ENCODE data around the gene R3HCC1L.

The R3HCC1L gene

DNA sequence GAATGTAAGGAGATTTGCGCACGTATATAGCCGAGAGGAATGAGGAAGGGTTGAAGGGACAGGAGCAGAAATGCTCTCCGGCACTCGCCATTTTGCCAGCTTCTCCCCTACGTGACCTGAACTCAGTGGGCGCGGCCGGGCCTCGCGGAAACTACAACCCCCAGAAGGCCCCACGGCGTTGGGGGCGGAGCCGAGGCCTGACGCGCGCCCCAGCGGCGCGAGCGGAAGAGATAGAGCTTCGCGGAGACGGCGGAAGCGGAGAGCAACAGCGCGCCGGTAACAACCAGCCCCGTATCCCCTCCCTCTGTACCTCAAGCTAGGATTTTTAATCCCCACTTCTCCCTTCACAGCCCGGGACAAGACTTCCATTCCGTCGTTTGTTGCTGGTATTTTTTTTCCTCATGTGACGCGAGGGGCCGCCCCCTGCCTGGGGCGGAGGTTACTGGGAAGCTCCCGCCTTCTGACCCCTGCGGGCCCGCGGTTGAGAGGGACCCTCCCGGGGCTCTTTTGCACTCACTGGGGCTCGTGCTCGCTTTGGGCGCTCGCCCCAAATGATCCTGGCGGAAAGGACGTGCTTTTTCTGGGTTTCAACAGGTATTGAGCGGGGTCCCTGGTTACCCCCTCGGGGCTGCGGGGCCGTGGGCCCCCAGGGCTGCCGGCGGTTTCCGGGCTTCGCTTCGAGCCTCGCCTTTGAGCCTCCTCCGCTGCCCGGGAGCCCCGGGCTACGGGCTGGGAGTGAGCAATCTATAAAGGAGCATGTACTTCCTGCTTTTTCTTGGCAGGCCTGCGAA is at the start of gene R3HCC1L:
R3HCC1L (plus strand) TSS at position 227 of the 791 bp plus-strand sequence. CDS start 73,458 bp downstream, outside the sequence.
- peak; percentile 63 for DNase-seq

DNA sequence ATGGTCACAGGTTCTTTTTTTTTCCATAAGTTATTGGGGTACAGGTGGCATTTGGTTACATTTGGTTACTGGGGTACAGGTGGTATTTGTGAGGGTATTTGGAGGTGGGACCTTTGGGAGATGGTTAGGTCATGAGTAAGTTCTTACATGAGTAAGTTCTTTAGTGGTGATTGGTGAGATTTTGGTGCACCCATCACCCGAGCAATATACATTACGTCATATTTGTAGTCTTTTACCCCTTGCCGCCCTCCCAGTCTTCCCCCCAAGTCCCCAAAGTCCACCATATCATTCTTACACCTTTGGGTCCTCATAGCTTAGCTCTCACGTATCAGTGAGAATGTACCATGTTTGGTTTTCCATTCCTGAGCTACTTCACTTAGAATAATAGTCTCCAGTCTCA is 49.2 kb upstream of the R3HCC1L start:
- DNase-seq = no peak

DNA sequence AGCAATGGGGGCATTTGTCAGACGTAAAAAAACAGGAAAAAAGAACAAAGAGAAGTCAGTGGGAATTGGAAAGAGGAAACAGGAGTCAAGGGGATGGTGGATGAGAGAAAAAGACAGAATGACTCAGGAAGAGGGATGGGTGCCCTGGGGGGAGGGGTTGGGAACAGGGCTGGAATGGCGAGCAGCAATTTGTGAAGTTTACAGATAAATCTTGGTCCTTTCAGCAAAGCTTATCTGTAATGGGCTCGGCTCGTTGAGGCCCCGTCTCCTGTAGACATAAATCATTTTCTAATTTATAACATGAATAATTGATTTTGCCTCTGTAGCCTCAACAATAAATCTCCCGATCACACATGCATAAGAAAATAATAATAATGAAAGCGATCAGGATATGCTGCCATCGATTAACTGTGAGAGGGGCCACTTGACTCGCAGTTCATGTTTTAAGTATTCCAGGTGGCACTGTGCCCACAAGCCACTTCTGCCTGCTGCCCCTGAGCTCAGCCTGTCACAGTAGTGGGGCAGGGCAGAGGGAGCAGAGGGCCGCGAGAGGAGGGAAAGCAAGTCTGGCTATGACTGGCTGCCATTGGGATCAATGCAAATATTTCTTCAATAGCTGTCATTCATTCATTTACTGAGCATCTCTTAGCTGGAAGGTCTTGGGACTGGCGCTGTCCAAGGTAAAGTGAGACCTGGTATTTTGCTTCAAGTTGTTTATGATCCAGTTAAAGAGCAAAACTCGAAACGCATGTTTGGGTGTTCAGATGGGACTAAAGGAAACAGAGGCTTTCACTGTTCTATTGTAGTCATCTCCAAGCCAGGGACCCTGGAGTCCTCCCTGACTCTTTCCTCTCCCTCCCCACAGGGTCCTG is 47.4 kb upstream of the R3HCC1L start:
- DNase-seq = no peak

DNA sequence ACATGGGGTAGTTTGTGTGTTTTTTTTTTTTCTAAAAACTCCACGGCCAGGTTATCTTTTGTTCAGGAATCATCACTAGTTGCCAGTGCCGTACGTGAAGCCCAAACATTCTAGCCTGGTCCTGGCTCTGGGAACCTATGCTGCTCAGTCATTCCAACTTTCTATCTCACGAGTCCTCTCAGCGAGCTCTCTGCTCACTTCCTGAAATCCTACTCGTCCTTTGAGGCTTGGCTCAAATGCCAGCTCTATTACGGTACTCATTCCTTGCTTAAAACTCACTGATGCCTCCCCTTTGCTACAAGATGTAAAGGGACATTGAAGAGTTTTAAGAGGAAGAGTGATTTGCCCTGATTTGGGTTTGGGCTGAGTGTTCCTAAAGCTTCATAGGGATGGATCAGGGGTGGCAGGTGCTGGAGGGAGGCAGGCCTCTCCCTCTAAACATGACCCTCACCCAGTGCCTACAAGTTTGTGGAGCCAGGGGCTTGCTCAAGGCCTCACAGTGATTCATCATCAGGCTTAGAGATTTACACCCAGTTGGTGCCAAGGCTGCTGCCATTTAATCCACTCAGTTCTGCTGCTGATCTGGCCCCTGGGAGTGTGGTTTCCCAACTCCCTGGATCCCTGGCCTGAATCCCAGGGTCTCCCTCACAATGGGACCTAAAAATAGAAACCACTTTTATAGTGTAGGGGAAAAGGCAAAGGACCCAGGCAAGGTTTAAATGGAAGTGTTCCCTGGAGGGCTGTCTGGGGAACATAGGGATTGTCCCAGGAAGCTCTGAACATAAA is 46.1 kb upstream of the R3HCC1L start:
- no peak for DNase-seq

DNA sequence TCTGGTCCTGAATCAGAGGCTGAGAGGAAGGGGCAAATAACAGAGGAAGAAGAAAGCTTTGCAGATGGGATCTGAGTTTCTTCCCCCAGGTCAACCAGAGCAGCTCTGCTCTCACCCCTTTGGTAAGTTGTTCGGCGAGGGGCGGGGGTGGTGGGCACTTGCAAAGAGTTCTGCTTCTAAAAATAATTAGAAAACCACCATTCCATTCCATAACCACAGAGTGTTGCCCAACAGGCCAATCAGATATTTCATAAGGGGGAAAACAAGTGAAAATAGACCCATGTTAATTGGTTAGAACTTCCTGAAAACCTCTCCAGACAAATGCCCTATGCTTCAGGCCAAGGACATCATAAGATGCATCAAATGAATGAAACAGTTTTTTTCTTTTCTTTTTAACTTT is 43.6 kb upstream of the R3HCC1L start:
- DNase-seq = peak; percentile 22

DNA sequence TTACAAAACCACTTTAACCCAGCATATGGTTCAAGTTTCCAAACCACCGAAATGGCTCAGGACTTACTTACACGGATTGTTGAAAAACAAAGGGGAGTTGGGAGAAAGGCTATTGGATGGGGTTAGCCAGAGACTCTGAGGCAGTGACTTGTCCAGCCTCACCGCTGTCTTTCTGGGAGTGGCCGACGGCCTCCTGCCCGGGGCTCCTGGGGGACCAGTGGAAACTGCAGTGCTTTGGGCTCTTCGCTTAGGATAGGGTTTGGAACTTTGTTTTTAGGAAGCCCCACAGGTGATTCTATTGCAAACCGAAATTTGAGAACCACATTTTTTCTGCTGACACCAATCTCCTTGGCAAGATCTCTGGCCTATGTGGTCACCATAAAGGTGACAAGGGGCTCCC is 38.1 kb upstream of the R3HCC1L start:
- no peak for DNase-seq

DNA sequence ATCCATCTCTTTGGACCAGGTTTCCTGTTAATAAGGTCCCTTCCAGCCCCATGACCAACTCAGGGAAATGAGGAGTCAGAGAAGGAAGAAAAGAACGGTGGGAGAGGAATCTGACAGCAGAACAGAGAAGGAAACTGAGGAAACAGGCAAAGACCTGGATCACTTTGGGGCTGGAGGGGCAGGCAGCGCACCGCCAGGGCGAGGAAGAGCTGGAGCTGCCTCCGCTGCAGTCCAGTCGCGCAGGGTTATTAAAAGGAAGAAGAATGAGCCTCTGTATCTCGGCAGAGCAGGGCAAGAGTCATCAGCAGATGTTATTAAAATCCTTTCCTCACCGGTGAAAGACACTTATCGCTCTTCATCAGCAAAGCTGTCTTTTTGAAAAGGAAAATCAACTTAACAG is 37.7 kb upstream of the R3HCC1L start:
- DNase-seq = no peak

DNA sequence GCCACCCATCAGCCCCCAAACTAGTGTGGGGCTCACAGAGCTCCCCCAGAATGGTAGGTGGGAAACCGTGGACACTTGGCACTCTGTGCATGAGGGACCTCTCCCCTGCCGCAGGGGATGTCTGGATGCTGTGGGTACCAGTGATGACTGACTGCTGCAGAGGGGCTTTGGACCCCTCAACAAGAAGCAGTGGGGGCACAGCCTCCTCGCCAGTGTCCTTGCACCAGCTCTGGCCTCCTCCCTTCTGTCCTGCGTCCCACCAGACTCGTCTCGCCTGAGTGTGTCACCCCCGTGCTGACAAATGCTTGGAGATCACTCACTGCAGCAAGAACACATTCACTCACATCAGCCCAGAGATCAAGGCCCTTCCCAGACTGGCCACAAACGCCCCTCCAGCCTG is 37.3 kb upstream of the R3HCC1L start:
- DNase-seq = no peak

DNA sequence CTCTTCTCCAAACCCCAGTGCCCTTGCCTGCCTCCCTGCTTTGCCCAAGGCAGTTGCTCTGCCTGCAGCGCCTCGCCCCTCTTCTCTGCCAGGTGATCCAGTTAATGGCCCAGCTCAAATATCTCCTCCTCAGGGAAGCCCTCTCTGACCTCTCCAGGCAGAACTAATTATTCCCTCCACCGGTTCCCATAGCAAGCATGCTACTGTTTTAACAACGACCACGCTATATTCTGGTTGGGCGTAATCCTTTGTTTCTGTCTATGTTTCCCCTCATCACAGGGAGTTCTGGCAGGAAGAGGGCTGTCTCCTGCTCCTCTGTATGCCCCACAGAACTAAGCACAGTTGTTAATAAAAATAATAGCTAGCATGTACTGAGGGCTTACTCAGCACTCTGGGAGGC is 36.8 kb upstream of the R3HCC1L start:
- DNase-seq = no peak

DNA sequence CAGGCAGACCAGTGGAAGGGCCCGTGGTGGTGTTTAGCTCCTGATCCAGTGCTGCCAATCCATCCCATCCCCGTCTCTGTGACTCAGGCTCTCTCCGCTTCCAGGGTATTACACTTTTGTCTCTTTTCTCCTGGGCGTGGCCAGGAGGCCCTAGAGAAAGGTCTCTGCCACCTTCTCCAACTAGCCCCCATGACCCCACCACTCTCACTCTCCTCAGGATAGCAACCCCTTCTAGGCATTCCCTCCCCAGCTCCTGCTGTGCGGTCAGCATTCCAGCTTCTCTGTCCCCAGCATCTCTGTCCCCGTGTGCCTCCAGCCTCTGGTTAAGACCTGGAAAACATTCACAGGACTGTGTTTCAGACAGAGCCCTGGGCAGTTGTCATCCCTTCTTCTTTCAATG is 36.2 kb upstream of the R3HCC1L start:
- DNase-seq = no peak

DNA sequence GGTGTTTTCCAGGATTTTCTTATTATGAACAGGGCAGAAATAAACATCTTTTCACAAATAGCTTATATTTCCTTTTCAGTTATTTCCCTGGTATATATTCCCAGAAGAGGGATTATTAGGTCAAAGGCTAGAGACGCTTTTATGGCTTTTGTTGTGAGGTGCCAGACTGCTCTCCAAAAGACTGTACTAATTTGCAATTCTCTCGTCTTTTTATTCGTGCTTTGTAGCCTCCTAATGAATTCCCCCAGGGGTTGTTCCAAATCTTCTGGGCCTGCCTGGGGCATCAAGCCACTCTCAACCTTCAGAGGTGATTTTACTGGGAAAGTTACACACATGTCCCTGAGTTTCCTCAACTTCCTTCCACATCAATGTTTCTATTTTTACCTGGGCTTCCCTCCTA is 34.0 kb upstream of the R3HCC1L start:
- no peak for DNase-seq

DNA sequence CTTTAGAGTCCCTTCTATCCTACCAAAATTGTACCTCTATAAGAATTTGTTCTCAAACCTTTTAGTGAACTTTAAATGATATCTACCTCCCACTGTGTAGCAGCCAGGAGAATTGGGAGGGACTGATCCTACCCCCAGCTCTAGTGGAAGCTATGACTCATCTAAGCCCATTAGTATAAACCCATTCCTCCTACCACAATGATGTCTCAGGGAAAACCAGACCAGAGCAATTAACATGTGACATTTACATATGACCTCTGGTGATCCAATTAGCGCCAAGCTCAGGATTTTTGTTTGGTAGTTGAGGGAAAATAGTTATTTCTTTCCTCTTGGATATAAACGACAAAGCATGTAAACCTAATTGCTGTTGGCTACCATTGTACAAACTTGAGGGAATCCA is 33.1 kb upstream of the R3HCC1L start:
- no peak for DNase-seq

DNA sequence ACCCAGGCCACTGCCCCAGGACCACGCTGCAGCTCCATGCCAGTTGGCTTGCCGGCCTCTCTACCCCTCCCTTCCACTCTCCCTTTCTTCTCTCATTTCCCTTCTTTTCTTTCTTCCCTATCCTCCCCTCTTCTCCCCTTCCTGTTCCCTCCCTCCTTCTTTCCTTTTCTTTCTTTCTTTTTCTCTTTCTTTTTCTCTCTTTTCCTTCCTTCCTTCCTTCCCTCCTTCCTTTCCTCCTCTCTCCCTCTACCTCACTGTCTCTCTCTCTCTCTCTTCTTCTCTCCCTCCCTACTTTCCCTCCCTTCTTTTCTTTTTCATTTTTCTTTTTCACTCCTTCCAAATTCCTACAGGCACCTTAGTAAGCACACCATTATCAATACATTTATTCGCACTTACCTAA is 30.3 kb upstream of the R3HCC1L start:
- DNase-seq = no peak

DNA sequence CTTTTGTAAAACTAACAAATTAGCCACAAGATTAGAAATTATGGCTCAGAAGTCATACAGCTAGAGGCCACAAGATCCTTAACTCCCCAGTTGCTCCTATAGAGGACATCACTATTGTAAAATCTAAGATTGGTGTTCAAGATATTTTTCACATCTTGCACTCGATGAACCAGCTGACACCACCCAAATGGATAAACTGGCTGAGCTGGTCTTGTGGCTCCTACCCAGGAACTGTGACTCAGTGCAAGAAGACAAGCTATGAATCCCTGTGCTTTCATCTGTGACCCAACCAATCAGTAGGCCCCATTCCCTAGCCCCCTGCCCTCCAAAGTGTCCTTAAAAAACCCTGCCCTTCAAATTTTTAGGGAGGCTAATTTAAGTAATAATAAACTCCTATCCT is 27.9 kb upstream of the R3HCC1L start:
- no peak for DNase-seq

DNA sequence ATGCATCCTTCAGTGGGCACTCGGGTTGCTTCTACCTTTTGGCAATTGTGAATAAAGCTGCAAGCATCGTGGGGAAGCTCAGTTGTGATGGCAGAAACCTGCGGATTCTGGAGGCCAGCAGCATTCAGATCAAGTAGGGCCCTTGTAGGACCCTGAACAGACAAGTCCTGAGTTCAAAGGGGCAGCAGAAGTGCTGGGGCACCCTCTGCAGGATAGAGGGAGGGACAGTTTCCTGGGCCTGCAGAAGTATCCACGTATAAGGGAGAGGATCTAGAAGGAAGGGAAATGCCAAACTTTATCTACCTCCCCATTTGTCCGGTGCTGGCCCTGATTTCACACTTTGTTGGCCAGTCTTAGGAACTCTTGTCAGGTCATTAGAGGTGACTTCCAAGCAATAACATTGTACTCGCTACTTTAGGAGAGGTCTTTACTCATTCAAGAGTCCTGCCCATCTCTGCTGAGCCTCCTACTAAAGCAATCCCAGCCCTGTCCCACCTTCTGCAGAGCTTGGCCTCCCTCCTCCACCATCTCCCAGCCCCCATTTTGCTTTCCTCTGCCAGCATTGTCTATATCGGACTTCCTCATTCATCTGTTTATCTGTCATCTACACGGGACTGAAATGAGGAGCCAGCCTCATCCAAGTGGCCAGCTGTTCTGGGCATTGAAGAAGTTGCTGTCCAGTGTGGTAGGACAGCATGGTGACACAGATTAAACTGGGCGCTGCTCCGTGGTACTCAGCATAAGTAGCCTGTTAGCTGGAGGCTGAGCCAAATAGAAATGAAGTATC is 26.6 kb upstream of the R3HCC1L start:
- DNase-seq = no peak

DNA sequence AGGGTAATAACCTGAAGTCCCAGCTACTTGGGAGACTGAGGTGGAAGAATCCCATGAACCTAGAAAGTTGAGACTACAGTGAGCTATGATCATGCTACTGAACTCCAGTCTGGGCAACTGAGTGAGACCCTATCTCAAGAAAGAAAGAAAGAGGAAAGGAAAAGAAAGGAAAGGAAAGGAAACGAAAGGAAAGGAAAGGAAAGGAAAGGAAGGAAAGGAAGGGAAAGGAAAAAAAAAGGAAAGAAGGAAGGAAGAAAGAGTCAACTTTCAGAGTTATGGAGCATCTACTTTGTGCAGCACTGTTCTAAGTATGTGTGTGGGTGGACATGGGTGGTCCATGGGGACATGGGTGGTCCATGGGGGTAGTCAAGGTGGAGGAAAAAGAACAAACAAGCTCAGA is 24.1 kb upstream of the R3HCC1L start:
- DNase-seq = no peak

DNA sequence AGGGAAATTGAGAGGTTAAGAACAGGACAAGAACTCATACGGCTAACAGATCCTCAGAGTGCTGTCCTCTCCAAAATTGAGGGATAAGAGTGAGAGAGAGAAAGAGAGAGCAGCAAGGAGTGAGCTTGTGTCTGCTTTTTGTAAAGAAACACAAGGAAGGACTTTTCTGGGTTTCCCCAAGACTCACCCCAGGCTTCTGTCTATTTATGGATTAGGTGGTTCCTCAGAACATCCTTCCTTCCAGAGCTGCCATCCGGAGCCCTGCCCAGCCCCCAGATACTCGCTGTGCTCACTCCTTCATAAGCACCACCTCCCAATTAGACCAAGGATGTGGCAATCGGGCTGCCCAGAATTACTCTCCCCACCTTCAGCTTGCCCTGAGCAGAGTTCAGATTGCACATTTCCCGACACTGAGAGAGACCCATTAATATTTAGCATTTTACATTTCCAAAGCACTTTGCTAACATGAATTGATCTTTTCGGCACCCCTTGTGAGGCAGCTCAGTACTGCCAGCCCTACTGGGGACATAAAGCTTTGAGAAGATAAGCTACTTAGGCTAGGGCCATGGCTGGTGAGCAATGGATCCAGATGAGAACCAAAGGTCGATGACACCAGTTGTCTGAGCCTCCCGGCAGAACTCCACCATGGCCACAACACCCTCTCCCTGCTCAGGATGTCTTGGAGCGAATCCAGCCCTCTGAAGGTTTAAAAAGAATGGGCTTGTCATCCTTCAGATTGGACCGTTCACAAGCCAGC is 19.2 kb upstream of the R3HCC1L start:
- no peak for DNase-seq

DNA sequence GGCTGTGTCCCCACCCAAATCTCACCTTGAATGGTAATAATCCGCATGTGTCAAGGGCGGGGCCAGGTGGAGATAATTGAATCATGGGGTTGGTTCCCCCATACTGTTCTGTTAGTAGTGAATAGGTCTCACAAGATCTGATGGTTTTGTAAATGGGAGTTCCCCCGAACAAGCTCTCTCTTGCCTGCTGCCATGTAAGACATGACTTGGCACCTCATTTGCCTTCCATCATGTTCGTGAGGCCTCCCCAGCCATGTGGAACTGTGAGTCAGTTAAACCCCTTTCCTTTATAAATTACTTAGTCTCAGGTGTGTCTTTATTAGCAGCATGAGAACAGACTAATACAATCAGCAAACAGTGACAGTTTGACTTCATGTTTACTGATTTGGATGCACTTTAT is 14.6 kb upstream of the R3HCC1L start:
- no peak for DNase-seq

DNA sequence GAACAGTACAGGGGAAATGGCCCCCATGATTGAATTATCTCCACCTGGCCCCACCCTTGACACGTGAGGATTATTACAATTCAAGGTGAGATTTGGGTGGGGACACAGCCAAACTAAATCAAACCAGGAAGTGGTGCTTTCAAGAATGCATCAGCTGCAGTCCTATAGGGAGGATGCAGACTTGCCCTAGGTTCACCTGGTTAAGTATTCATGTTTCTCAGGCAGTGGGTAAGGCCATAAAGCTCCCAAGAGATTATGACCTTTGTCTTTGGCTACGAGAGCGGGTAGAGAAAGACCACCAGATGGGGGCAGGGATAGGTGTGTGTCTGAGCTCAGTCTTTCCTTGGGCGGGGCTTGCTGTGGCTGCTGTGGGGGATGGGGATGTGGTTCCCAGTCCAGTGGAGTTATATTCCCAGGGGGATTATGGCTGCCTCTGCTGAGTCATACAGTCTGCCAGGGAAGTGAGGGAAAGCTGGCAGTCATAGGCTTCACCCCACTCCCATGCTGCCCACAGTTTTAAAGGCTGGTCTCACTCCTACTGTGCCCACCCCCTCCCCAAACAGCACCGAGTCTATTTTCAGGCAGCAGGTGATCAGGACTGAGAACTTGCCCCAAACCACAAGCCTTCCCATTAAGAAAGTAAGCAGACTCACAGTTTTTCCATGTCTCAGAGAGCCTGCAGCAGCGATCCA is 8.4 kb upstream of the R3HCC1L start:
- no peak for DNase-seq

DNA sequence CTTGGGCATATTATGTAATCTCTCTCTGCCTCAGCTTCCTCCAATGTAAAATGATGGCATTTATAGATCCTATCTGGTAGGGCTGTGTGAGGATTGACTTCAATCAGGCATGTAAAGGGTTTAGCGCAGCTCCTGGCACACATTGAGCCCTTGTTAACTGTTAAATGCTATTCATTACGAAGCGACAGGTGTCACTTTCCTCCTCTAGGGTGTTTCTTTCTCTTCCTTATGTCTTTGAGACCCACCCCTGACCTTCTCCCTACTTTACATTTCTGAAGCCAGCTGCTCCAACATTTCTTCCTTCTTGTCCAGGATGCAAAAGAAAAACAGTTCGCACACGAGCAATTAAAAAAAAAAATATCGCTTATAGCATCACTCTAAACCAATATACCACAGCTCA is 5.7 kb upstream of the R3HCC1L start:
- no peak for DNase-seq

DNA sequence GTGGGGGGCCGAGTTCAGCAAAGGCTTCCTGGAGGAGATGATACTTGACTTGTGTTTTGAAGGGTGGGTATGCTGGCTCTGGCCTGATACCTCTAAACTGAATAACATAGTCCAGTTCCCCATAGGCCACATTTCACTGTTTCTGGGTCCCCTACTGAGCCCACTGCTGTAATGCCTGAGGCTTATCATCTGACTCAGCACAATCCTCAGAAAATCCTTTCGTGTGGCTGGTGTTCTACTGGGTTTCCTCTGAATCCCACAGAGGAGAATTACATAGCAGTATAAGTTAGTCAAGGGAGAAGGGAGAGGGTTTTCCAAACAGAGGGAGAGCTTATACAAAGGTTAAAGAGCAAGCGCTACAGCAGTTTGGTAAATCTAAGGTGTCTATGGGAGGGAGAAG is 2.8 kb upstream of the R3HCC1L start:
- no peak for DNase-seq

Measured in GF-D8 (cell line).